ENCODE results near the gene DGKA.
"Not testable (repeated sequence)": the region's sequence is repeated elsewhere in the genome, so short reads cannot be mapped to it uniquely, and the experiment has no call there.

The DGKA gene

DNA sequence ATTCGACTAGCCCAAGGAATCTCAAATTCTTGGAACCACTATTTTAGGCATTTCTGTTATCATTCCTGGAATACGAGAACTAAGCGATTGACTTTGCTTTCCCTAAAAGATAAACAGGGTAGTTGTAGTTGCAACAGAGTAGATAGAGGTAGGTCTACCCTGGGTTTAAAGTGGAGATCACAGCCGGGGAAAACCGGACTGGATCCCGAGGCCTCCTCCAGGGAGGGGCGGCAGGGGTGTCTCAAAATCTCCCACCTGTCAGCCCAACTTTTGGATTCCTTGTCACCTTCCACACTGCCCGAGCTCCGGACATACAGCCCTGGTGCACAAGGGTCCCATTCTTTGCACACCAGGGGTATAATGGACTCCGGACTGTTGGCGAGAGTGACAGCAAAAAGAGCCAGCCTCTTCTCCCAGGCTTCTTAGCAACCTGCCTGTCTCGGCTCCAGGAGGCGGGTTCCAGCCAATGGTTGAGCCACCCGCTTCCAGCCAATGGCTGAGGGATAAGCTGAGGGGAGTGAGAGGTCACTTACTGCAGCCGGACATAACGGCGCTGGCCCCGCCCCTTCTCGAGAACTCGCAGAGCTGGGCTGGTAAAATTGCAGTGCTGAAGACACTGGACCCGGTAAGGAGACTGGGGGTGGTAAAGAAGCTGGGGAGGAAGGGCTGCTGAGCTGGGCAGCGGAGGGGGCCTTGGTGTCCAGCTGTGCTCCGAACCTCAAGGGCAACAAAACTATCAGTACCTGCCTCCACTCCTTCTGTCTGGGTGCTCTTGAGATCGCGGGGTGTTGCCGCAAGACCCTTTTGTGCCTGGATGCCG lies 66.0 kb downstream of the DGKA start, which contains the start of gene SUOX:
TSS of gene SUOX (plus strand) at position 562 of the 820 bp plus-strand sequence. CDS start 4,946 bp downstream, outside the sequence.
- H3K4me3 ChIP-seq (replicated peaks; ENCODE audit: low read depth, low read length) = peak within 1 kb of the TSS; percentile 90
- TF ChIP-seq, protein P1, sequence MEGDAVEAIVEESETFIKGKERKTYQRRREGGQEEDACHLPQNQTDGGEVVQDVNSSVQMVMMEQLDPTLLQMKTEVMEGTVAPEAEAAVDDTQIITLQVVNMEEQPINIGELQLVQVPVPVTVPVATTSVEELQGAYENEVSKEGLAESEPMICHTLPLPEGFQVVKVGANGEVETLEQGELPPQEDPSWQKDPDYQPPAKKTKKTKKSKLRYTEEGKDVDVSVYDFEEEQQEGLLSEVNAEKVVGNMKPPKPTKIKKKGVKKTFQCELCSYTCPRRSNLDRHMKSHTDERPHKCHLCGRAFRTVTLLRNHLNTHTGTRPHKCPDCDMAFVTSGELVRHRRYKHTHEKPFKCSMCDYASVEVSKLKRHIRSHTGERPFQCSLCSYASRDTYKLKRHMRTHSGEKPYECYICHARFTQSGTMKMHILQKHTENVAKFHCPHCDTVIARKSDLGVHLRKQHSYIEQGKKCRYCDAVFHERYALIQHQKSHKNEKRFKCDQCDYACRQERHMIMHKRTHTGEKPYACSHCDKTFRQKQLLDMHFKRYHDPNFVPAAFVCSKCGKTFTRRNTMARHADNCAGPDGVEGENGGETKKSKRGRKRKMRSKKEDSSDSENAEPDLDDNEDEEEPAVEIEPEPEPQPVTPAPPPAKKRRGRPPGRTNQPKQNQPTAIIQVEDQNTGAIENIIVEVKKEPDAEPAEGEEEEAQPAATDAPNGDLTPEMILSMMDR (IDR thresholded peaks at IDR 0.05; ENCODE audit: low read length, missing control alignments) = no peak
- peak; percentile 98 for DNase-seq (ENCODE audit: low read depth)

DNA sequence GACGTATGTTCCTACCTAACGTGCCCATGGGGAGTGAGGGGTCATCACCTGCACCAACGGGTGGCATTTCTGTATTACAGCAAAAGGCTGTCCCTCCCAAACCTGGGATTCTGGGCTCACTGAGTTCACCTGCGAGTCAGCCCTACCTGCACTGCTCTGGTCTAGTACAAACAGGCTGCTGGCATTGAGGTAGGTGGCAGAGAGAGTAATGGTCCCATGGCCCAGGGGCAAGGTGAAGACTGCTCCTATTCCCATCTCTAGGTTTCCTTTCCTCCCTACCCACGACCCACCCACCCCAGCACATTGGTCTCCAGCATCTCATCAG lies 66.5 kb downstream of the DGKA start:
- H3K4me3 ChIP-seq (replicated peaks; ENCODE audit: low read depth, low read length) = peak overlapping the region; percentile 90
- TF ChIP-seq, protein P1 (IDR thresholded peaks at IDR 0.05; ENCODE audit: low read length, missing control alignments) = no peak
- DNase-seq (ENCODE audit: low read depth) = no peak

DNA sequence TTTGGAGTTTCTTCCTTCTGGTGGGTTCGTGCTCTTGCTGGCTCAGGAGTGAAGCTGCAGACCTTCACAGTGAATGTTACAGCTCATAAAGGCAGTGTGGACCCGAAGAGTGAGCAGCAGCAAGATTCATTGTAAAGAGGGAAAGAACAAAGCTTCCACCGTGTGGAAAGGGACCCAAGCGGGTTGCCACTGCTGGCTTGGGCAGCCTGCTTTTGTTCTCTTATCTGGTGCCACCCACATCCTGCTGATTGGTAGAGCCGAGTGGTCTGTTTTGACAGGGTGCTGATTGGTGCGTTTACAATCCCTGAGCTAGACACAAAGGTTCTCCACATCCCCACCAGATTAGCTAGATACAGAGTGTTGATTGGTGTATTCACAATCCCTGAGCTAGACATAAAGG lies 68.6 kb downstream of the DGKA start:
- DNase-seq (ENCODE audit: low read depth) = not testable (repeated sequence)

DNA sequence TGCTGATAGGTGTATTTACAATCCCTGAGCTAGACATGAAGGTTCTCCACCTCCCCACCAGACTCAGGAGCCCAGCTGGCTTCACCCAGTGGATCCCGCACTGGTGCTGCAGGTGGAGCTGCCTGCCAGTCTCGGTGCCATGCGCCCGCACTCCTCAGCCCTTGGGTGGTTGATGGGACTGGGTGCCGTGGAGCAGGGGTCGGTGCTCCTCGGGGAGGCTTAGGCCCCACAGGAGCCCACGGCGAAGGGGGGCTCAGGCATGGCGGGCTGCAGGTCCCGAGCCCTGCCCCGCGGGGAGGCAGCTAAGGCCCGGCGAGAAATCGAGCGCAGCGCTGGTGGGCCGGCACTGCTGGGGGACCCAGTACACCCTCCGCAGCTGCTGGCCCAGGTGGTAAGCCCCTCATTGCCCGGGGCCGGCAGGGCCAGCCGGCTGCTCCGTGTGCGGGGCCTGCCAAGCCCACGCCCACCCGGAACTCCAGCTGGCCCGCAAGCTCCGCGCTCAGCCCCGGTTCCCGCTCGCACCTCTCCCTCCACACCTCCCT lies 69.1 kb downstream of the DGKA start:
- not testable (repeated sequence) for DNase-seq (ENCODE audit: low read depth); H3K4me3 ChIP-seq (replicated peaks; ENCODE audit: low read depth, low read length)

More for the DNA sequence above, 68.6 kb downstream of the DGKA start:
- H3K4me3 ChIP-seq (replicated peaks; ENCODE audit: low read depth, low read length) = not testable (repeated sequence)

DNA sequence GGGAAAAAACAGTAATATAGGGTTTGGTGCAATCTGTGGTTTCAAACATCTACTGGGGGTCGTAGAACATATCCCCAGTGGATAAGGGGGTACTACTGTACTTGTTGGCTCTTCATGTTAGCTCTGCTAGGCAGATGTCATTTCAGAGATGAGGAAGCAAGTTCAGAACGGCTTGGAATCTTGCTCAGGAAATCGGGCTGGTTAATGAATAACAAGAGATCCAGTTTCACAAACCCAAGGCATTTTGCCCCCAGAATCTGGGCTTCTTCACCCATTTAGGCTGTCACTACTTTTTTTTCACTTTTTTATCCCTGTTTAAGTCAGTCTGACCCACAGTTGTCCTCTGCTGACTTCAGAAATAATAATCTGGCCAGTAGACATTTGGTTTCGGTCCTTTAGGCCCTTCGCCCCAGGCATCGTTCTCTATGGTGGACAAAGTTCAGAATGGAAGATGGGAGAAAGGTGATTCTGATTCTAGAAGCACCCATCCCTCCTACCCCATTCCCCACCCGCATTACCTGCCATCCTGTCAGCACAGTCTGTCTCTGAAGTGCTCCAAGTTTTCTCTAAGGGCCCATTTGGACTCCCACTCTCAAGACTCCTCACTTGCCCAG lies 70.6 kb downstream of the DGKA start:
- TF ChIP-seq, protein P1 (IDR thresholded peaks at IDR 0.05; ENCODE audit: low read length, missing control alignments) = no peak
- DNase-seq (ENCODE audit: low read depth) = no peak
- no peak overlapping the region for H3K4me3 ChIP-seq (replicated peaks; ENCODE audit: low read depth, low read length)

DNA sequence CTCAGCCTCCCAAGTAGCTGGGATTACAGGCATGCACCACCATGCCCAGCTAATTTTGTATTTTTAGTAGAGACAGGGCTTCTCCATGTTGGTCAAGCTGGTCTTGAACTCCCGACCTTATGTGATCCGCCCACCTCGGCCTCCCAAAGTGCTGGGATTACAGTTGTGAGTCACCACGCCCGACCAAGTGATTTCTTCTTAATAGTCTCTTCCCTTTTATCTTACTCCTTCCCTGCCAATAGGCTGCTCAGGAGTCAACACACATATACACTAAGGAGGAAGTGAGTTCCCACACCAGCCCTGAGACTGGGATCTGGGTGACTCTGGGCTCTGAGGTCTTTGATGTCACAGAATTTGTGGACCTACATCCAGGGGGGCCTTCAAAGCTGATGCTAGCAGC lies 72.4 kb downstream of the DGKA start:
- not testable (repeated sequence) for DNase-seq (ENCODE audit: low read depth); H3K4me3 ChIP-seq (replicated peaks; ENCODE audit: low read depth, low read length)
